Measurements from ENCODE around the gene TPST2.
"Not testable (repeated sequence)": the region's sequence is repeated elsewhere in the genome, so short reads cannot be mapped to it uniquely, and the experiment has no call there.

The TPST2 gene

DNA sequence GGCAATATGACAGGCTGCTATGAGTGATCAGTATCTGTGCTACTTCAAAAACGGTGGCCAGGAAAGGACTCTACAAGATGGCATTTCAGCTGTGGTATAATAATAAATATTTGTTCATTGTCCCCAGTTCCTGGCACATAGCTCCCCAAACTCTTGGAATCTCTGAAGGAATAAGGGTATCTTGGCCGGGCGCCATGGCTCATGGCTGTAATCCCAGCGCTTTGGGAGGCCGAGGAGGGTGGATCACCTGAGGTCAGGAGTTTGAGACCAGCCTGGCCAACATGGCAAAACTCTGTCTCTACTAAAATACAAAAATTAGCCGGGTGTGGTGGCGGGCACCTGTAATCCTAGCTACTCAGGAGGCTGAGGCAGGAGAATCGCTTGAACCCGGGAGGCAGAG lies 61.4 kb downstream of the TPST2 start:
- DNase-seq: not testable (repeated sequence)

DNA sequence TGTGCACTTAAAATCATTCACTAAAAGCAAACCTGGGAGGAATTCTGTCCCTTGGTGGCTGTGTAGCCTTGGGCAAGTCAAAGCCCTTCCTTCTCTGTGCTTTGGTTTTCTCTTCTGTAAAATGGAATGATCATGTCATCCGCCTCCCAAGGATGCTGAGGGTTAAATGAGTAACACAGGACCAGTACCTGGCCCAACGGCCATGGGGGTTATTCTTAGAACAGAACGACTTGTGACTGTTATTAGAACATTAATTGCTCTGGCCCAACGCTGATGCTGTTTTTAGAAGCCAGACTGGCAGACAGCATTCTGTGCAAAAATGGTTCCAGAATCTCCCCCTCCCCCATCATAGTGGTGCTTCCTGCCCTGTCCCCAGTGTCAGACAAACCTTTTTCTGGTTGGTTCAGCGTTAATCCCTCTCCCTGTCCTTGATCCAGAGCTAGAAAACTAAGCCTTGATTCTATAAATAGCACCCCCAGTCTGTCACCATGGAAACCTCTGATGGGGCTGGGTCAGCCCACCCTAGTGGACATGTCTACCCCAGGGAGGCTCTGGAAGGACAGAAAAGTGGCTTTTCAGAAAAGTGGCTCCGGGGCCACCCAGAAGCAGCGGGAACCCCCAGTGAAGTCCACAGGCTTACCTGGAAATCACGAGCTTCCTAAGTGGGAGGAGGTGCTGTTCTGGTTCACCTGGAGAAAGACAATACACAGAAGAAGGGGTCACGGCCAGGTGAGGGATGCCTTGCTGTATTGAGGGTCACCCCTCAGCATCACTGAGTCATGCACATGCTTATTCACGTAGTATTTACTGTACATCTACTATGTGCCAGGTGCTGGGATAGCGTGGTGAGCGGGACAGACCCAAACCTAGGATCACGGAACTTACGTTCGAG lies 62.1 kb downstream of the TPST2 start:
- DNase-seq: no peak

DNA sequence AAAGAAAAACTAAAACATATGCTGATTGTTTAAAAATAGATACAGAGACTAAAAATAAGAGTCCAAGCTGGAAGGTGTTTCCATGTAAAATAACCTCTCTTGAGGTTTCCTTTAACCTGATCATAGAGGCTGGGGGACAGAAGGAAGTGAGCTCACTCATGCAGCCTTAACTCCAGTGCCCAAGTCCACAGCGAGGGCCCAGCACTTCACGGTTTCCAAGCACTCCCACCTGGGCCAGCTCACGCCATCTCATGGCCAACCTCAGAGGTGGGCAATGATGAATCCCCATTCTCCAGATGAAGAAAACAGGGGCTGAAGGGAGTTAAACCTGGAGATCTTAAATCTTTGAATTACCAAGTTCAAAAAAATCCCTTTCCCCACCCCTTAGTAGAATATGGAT lies 62.8 kb downstream of the TPST2 start:
- no peak for DNase-seq

DNA sequence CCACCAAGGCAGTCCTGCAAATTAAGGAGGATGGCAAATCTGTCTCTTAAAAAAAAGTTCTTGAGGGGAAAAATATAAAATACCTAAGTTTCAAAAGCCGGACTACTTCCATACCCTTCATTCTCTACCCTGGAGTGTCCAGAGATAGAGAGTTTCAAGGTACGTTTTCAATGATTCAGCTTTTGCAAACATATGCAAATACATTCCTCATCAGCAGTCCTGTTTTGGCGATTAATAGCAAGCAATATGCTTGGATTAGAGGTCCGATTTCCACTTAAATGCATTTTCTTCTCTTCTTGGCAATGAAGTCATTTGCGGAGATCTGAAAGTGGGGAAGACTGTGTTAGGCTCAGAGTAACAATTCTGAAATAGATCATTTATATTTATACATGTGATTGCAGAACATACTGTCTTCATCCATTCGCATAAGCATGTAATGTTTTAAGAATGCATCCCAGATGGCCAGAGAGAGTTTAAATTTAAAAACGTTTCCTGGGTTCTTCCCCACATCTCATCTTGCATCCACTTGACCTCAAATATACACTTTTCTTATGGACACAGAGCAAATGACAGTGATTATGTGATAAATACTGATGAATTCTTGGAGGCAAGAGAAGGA lies 63.9 kb downstream of the TPST2 start:
- no peak for DNase-seq

DNA sequence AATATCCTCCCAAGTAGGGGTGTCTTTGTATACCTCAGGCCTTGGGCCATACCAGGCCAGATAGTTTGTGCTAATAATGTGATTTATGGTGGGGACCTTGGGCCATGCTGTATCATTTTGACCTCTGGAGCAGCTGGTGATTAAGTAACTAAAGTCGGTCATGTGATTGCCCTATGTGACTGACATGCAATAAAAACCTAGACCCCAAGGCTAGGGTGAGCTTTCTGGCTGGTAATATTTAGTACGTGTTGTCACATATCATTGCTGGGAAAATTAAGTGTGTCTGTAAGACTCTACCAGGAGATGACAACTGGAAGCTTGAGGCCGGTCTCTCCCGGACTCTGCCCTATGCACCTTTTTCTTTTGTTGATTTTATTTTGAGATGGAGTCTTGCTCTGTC lies 65.1 kb downstream of the TPST2 start:
- DNase-seq: no peak

DNA sequence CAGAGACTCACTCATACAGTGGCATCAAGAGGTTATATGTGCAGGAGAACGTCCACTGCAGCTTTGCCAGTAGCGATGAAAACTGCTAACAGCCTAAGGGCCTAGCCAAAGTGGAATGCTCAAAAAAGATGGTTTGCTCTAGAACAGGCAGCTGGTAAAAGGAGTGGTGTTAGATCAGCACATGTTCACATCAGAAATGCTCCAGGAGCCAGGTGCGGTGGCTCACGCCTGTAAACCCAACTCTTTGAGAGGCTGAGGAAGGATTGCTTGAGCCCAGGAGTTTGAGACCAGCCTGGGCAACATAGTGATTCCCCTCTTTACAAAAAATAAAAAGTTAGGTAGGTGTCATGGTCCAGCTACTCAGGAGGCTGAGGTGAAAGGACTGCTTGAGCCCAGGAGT lies 67.3 kb downstream of the TPST2 start:
- no peak for DNase-seq

DNA sequence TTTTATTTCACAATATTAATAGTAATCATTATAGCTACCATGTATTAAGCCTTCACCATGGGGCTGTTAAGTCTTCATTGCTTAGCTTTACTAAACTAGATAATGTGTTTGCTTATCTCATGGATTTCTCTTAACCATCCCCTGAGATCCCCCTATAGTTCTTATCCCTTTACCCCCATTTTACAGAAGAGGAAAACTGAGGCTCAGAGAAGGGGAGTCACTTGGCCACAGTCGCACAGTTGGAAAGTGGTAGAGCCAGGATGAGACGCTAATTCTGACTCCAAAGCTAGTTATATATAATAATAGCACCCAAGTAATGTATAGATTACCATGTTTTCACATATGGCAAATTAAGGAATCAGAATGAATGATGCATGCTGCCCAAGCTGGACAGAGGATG lies 67.9 kb downstream of the TPST2 start:
- no peak for DNase-seq

DNA sequence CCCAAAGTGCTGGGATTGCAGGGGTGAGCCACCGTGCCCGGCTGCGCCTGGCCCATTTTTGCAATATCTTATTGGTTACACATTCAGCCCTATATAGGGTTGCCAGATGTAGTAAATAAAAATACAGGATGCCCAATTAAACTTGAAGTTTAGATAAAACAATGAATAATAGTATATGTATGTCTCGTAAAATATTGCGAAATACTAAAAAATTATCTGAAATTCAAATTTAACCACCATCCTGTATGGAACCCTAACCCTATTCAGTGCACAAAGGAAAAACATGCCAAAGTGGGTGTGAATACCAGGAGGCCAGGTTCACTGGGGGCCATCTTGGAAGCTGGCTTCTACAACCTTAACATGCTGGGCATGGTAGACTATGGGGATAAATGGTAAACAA lies 72.5 kb downstream of the TPST2 start:
- DNase-seq: no peak

DNA sequence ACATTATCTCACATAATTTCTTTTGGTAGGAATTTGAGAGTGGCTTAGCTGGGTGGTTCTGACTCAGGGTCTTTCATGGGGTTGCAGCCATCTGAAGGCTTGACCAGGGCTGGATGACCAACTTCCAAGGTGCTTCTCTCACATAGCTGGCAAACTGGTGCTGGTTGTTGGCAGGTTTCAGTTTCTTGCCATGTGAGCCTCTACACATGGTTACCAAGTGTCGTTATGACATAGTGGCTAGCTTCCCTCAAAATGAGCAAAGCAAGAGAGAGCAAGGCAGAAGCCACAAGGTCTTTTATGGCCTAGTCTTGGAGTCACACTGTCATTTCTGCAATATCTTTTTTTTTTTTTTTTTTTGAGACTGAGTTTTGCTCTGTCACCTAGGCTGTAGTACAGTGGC lies 73.4 kb downstream of the TPST2 start:
- DNase-seq: peak; percentile 27

DNA sequence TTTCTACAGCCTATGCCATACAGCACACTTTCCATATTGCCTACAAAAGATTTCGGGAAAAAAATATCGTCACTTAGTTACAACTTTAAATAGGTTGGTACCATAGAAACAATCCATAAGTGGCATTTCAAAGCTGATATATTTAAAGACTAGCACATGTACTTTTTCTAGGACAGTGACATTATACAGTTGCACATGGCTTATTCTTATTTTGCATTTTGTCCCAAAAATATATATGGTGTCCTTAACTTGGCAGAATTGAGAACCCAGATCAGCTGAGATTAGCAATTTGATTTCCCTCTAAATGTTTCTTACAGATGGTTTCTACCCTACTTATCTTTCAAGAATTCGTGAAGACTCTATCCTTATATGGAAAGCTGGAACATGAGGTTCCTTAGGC lies 74.0 kb downstream of the TPST2 start:
- no peak for DNase-seq

DNA sequence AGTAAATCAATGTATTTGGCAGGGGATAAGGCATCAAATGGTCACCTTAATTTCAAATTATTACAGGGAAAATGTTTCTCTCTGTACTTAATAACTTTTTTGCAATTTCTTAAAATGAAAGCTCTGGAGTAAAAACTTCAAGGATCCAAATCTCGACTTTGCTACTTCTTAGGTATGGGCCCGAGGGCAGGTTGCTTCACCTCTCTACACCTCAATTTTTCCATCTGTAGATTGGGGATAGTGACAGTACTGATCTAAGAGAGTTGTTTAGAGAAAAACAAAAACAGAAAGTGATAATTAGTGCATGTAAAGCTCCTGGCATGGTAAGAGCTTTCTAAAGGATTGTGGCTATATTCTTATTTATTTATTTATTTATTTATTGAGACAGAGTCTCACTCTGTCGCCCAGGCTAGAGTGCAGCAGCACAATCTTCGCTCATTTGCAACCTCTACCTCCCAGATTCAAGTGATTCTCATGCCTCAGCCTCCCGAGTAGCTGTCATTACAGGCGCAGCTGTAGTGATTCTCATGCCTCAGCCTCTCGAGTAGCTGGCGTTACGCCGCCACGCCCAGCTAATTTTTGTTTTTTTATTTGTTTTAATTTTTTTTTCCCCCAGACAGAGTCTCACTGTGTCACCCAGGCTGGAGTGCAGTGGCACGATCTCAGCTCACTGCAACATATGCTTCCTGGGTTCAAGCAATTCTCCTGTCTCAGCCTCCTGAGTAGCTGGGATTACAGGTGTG lies 75.3 kb downstream of the TPST2 start:
- DNase-seq: no peak

DNA sequence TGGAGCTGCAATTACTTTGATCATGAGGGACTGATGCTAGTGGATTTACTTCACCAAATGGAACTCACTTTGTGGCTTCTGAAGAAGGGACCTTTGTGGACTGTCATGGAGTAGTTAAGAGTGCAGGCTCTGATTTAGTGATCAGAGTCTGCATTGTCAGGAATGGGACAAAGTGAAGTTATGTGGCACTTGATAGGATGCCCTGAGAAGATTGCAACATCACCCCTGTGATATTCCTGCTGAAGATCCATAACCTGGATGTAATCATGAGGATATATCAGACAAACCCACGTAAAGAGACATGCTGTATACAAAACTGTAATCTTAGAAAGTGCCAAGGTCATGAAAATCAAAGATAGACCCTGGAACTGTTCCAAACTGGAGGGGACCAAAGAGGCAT lies 76.1 kb downstream of the TPST2 start:
- DNase-seq: no peak

DNA sequence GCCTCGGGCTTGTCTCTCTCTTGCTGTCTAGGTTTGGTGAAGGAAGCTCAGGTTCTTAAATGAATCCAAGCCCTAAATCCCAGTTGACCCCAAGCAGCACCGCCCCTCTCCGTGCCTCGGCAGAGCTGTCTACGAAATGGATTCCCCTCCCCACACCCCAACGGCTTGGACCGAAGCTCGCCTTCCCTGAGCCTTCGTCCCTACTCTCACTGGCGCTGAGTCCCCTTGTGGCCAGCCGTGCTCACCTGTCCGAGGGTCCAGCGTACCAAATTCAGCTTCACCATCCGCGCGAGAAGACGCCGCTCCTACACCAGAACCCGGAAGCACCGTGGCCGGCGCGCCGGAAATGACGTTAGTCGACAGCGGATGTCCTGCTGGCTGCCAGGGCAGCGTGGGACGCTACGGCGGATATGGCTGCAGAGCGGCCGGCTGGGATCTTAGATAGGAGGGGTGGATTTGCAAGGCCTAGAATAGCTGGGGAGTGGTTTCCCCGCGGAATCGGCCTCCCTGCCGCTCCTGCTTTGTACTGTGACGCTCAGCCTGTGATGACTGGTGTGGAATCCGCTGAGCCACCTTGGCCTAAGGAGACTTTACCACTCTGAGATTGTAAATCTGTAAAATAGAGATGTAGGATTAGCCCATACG lies 77.7 kb downstream of the TPST2 start, which contains the start of gene TFIP11:
Gene TFIP11, minus strand, starts transcription at position 325 of the 645 bp plus-strand sequence. CDS start 2,201 bp downstream, outside the sequence.
- peak; percentile 99 for DNase-seq

DNA sequence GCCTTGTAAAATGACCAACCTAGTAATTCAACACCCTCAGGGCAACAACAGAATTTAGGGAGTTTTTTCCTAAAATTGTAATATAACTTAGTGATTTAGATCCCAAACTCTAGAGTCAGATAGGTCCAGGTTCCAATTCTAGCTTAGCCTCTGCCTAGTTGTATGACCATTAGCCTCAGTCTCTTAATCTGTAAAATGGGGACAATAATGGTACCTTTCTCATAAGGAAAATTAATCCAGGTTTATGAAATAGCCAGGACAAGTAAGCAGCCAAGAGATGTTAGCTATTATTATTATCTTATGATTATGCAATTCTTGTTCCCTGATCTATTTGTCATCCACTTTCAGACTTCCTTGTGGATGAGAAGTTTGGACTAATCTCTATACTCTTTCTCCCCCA lies 81.8 kb downstream of the TPST2 start:
- no peak for DNase-seq

DNA sequence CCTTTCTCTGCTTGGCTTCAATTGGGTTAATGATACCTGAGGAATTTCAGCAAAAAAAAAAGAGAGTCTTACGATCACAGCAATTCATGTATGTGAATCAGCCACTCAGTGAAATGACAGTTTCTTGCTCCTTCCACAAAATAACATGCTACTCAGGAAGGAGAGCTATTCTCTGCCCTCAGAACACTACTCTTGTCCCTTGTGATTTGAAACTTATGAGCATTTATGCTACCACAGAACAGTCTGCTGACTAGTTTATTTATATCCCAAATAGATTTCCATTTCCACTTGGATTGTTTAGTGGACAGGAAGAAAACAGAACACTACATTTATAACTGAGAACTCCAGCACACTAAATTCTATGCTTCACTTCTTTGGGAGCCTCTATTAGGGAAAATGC lies 86.2 kb downstream of the TPST2 start:
- DNase-seq: no peak

DNA sequence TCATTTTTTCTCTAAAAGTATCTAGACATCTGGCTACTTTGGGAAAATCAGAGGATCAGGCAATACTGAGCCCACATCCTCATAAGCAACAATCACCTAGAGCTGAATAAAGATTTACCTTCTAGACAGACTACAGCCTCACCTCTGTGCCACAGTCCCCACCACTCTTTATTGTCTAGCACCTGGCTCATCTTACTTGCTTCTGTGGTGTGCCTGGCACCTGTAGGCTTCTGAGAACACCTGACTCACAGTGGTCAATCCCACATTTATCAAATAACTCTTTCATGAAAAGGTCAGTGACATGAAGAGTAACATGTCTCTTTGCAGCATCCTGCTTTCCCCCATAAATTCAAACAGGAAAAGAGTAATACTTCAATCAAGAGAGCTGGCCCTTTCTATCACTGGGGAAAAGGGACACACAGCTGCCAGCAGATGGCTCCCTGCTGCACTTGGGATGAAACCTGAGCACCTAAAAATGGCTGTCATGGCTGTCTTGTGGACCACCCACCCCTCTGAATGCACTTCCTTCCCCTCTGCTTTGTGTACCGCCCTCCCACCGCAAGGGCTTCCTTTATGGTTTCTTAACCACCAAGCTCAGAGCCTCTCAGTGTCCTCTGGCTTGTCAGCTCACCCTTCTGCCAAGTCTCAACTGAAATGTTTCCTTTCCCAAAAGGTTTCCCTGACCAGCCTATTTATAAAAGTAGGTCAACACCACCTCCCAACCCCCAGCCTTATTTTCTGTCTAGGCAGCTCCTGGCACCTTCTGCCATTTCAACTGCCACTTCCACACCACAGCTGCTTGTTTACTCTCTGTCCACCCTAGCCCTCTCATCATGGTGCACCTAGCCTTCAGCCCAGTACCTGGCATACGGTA lies 87.0 kb downstream of the TPST2 start:
- DNase-seq: peak; percentile 80

DNA sequence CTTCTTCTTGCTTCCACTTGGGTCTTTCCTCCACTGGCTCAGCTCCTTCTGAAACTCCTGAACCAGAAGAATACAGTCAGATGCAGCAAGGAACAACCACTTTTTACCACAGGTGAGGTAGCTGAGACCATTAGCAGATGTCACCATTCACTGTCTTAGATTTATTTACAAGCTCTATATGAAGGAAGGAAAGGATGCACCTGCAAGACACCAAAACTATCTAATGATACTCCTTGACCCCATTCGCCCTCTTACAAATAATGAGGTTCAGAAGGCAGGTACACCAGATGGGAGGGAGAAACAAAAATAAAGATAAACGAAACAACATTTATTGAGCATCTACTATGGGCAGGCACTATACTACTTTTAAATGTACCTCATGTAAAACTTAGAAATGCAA lies 87.9 kb downstream of the TPST2 start:
- no peak for DNase-seq

DNA sequence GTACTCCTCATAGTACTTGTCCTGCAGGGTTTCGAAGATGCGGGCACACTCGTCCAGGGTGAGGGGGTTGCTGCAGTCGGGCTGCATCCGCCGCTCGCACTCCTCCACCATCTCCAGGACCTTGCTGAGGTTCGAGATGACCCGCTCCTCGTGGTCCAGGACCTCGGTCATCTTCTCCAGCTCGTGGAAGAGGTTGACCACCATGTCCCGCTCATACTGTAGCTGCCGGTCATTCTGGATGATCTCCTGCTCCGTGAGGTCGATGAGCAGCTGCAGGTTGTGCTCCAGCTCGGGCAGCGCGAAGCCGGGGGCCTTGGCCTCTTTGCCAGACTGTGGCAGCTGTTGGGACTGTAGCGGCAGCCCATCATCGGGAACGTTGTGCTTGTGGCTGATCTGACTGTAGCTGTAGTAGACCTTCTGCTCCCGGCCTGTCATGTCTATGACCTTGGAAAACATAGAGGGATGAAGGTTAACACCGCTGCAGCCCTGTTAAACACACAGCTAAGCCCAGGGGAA lies 90.7 kb downstream of the TPST2 start:
- DNase-seq: no peak

DNA sequence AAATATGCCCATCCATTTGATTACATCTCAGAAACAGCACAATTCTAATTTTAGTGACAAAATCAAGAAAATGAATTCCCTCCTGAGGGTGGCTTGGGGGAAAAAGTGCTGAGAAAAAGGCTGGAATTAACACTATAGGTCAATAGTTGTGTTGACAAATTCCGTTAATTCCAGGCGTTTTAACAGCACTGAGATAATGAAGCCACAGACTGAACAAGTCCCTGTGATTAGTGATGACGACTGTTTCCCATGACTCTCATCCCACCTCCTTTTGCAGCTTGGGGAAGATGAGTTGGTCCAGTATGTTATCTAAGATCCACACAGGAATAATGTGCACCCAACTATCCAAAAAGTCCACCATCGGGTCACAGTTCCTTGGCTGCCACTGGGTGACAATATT lies 93.5 kb downstream of the TPST2 start:
- DNase-seq: no peak

DNA sequence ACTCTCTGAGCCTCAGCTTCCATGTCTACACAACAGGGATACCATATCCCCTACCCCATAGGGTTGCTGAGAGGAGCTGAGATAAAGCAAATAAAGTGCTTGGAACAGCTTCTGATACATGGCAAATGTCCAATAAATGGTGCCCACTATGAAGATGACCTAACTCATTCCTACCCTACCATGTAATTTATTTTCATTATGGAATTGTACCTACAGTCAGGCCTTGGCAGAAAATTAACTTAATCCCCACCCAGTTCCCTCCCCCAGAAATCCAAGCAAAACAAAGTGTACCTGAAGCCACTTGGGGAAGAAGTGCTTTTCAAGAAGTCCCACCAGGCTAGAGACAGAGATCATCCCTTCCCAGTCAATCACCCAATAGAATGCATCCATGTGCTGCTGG lies 95.4 kb downstream of the TPST2 start:
- DNase-seq: no peak

DNA sequence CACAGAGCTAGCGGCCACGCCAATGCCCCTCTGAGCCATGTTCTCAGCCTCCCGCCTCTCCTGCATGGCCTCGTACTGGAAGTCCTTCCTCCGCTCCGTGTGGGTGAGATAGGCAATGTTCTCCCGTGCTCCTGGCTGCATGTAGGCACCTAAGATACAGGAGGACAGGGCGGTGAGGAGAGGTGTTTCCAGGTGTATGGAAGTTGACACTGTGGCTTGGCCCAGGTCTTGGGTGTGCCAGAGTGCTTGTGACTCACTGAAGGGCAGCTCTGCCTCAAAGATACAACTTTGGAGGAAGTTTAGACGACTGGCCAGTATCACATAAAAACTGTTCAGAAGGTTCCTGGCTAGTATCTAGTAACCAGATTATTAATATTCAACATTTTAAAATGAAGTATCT lies 97.7 kb downstream of the TPST2 start:
- DNase-seq: no peak

DNA sequence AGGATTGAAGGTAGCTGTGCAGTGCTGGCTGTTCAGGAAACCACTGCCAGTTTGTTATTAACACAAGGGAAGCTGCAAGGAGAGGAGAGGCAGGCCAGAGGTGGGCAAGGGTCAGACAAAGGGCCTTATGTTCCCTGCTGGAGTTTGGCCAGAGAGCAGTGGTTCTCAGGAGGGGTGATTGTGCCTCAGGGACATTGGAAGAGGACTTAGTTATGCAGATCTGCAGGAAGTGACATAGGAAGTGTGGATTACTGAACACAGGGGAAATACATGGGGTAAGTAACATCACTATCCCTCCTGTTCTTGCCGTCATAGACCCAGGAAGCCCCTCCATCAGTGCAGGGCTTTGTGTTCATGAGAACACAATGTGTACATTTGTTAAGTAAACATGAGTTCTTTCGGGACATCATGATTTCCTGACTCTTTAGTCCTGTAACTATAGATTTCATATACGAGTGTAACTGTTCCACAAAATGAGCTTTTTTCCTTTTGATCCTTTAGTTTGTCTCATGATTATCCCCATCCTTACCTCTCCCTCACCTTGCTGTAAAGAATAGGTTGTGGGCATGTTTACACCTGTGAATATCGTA lies 100.4 kb downstream of the TPST2 start:
- DNase-seq: no peak

Data from OCI-M1 (cell line).